ENCODE results near the gene HHIPL2.
"Not testable (repeated sequence)": the region's sequence is repeated elsewhere in the genome, so short reads cannot be mapped to it uniquely, and the experiment has no call there.

HHIPL2 gene

GRCh38 chr1:222539951-222540597 lies 7.8 kb downstream of the HHIPL2 start:
- no peak for DNase-seq

- DNase-seq: no peak
These were observed 12.4 kb downstream of the HHIPL2 start for GRCh38 chr1:222535455-222535854.

GRCh38 chr1:222530852-222531251 lies 17.1 kb downstream of the HHIPL2 start:
- no peak for DNase-seq

- no peak for DNase-seq
These were observed 18.0 kb downstream of the HHIPL2 start for GRCh38 chr1:222529916-222530315.

- no peak for DNase-seq
These were observed 18.7 kb downstream of the HHIPL2 start for GRCh38 chr1:222529181-222529580.

- no peak for DNase-seq
These were observed 22.0 kb downstream of the HHIPL2 start for GRCh38 chr1:222525951-222526350.

GRCh38 chr1:222523852-222524251 lies 24.1 kb downstream of the HHIPL2 start:
- DNase-seq: no peak

- no peak for DNase-seq
These were observed 25.6 kb downstream of the HHIPL2 start for GRCh38 chr1:222522105-222522915.

GRCh38 chr1:222521299-222522104 lies 26.4 kb downstream of the HHIPL2 start:
- no peak for DNase-seq

- DNase-seq: not testable (repeated sequence)
These were observed 58.4 kb downstream of the HHIPL2 start for GRCh38 chr1:222489496-222489895.

GRCh38 chr1:222487774-222488173 lies 60.1 kb downstream of the HHIPL2 start:
- DNase-seq: not testable (repeated sequence)

- DNase-seq: not testable (repeated sequence)
These were observed 63.9 kb downstream of the HHIPL2 start for GRCh38 chr1:222484005-222484404.

GRCh38 chr1:222479567-222479966 lies 68.3 kb downstream of the HHIPL2 start:
- not testable (repeated sequence) for DNase-seq

GRCh38 chr1:222476436-222476835 lies 71.5 kb downstream of the HHIPL2 start:
- DNase-seq: not testable (repeated sequence)

GRCh38 chr1:222473717-222474116 lies 74.2 kb downstream of the HHIPL2 start:
- DNase-seq: not testable (repeated sequence)

GRCh38 chr1:222472776-222473540 lies 74.9 kb downstream of the HHIPL2 start:
- not testable (repeated sequence) for DNase-seq
